ENCODE data around the gene WFDC9.
"Not testable (repeated sequence)": the region's sequence is repeated elsewhere in the genome, so short reads cannot be mapped to it uniquely, and the experiment has no call there.

WFDC9 gene

DNA sequence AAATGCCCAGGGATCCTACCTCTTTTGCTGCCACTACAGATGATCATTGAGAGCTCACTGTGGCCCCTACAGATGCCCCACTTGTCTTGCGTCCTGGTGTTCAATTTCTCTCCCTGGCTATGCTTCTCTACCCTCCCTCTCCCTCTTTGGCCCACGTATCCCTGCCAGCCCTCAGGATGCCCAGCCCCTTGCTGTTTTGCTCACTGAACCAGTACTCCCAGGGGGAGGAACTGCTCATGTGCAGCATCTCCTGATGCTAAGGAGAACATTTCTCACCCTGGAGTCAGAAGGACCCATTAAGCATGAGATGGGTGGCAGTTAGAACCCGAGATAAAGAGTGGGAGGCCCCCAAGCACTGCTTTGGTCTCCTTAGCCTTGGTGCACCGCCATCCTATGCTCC lies at the start of gene WFDC9:
Gene WFDC9 (minus strand): TSS at position 101 of the 400 bp plus-strand sequence. CDS start 21,103 bp downstream, outside the sequence.
- DNase-seq = no peak

DNA sequence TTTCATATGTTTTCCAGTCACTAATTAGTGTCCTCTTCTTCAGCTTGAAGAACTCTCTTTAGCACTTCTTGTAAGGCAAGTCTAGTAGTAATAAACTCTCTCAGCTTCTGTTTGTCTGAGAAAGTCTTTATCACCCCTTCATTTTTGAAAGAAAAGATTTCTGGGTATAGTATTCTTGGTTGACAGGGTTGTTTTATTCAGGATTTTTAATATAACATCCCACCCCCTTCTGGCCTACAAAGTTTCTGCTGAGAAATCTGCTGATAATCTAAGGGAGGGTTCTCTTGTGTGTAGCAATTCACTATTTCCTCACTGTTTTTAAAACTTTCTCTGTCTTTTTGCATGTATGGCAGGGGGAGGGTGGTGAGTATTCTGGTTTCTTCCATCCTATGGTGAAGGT lies 48.6 kb upstream of the WFDC9 start:
- no peak for DNase-seq

DNA sequence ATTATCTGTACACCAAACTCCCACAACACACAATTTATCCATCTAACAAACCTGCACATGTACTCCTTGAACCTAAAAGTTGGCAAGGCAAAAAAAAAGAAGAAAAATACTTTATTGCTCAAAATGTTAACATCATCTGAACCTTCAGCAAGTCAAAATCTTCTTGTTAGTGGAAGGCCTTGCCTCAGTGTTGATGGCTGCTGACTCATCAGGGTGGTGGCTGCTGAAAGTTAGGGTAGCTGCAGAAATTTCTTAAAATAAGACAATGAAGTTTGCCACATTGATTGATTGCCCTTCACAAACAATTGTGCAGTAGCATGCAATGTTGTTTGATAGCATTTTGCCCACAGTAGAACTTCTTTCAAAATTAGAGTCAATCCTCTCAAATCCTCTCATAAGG lies 41.7 kb upstream of the WFDC9 start:
- no peak for DNase-seq

DNA sequence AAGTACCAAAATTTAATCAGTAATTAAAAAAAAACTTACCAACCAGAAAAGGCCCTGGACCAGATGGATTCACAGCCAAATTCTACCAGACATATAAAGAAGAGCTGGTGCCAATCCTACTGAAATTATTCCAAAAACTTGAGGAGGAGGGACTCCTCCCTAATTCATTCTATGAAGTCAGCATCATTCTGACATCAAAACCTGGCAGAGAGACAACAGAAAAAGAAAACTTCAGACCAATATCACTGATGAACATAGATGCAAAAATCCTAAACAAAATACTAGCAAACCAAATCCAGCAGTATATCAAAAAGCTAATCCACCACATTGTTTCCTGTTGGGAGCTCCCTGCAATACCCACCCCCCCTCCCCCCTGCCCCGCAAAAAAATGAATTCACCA lies 39.1 kb upstream of the WFDC9 start, which contains the start of gene WFDC11:
Gene WFDC11 (minus strand): TSS at position 101 of the 400 bp plus-strand sequence. CDS start 19,639 bp downstream, outside the sequence.
- DNase-seq = no peak

DNA sequence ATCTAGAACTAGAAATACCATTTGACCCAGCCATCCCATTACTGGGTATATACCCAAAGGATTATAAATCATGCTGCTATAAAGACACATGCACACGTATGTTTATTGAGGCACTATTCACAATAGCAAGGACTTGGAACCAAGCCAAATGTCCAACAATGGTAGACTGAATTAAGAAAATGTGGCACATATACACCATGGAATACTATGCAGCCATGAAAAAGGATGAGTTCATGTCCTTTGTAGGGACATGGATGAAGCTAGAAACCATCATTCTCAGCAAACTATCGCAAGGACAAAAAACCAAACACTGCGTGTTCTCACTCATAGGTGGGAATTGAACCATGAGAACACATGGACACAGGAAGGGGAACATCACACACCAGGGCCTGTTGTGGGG lies 26.0 kb upstream of the WFDC9 start:
- not testable (repeated sequence) for DNase-seq

DNA sequence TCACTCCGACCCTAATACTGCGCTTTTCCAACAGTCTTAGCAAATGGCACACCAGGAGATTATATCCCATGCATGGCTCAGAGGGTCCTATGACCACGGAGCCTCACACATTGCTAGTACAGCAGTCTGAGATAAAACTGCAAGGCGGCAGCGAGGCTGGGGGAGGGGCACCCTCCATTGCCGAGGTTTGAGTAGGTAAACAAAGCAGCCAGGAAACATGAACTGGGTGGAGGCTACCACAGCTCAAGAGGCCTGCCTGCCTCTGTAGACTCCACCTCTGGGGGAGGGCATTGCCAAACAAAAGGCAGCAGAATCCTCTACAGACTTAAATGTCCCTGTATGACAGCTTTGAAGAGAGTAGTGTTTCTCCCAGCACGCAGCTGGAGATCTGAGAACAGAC lies 20.6 kb upstream of the WFDC9 start:
- DNase-seq = not testable (repeated sequence)

DNA sequence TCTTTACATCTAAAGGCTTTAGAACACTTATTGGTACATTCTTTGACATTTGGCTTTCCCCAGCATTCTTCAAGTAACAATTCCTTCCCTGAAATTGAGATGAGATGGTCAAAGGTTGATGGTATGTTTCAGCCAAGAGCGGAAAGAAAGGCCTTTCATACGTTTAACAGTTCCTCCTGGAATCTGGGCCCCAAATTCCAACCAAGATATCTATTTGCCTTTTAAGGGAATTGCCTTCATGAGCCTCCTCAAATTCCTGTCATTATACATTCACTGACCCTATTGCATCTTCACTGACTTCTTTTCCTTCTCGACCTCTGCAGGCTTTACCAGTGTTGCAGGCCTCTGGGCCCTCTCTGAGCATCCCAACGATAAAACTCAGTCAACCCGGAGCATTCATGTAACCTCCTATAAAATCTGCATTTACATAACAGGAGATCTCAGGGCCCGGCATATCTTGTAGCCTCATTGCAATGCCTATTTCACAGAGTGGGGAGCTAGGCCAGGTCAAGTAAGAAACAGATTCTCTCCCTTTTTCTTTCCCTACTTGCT lies 18.3 kb upstream of the WFDC9 start:
- no peak for DNase-seq

DNA sequence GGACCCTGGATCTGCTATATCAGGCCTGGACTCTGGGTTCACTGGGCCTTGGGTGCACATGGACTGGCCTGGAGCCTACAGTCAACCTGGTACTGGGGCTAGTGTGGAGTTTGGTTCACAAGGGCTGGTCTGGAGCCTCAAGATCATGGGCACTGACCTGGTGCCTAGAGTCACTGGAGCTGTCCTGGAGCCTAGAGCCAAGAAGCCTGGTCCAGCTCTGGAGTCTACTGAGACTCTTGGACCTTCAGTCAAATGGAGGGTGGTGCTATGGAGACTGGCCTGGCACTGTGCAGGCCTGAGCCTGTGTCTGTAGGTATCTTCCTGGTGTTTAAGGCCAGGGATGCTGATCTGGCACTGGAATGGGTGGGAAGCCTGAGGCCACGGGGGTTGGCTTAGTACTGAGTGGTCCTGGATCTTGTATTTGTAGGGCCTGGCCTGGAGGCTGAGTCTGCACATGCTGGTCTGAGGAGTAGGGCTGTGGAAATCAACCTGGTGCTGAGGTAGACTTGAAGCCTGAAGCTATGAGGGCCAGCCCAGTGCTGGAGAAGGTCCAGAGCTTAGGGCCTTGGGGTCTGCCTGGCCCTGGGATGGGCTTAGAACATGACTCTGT lies 16.5 kb upstream of the WFDC9 start:
- no peak for DNase-seq

DNA sequence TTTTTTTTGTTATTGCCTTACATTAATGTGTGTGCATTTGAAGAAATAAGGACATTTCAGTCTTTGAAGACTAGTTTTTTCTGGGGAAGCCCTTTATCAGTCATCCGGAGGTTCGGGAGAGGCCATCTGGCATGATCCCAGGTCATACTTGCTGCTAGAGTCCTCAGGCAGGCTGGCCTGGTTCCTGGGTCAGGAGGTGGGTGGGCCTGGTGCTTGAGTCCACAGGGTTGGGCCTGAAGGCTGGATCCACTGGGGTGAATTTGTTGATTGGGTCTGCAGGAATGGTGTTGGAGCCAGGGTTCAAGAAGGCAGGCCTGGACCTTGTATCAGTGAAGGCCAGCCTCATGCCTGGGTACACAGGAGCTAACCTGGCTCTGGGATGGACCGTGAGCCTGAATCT lies 15.8 kb upstream of the WFDC9 start:
- DNase-seq = no peak

DNA sequence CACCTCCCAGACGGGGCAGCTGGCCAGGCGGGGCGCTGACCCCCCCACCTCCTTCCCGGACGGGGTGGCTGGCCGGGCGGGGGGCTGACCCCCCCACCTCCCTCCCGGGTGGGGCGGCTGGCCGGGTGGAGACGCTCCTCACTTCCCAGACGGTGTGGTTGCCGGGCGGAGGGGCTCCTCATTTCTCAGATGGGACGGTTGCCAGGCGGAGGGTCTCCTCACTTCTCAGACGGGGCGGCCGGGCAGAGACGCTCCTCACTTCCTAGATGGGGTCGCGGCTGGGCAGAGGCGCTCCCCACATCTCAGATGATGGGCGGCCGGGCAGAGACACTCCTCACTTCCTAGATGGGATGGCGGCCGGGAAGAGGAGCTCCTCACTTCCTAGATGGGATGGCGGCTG lies 14.8 kb upstream of the WFDC9 start:
- not testable (repeated sequence) for DNase-seq

DNA sequence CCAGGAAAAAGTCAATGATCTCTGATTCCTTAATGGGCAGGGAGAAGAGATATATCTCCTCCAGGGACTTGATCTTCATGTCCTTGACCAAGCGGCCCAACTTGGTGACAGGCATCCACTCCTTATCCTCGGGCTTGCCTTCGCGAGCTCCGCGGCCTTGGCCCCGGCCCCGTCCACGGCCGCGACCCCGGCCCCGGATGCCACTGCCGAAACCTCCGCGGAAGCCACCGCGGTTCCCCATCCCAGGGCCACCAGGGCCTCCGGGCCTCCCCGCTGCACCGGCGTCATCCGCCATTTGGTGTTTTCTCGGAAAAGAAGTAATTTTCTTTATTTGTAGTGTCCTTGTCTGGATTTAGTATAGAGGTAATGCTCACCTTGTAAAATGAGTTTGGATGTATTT lies 10.0 kb upstream of the WFDC9 start:
- DNase-seq = not testable (repeated sequence)

DNA sequence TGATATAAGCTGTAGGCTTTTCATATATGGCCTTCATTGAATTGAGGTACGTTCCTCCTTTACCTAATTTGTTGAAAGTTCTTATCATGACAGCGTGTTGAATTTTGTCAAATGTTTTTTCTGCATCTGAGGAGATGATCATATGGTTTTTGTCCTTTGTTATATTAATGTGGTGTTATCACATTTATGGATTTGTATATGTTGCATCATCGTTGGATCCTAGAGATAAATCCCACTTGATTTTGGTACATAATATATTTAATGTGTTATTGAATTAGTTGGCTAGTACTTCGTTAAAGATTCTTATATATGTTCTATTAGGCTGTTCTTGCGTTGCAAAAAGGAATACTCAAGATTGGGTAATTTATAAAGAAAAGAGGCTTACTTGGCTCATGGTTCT lies 8.6 kb upstream of the WFDC9 start:
- no peak for DNase-seq

DNA sequence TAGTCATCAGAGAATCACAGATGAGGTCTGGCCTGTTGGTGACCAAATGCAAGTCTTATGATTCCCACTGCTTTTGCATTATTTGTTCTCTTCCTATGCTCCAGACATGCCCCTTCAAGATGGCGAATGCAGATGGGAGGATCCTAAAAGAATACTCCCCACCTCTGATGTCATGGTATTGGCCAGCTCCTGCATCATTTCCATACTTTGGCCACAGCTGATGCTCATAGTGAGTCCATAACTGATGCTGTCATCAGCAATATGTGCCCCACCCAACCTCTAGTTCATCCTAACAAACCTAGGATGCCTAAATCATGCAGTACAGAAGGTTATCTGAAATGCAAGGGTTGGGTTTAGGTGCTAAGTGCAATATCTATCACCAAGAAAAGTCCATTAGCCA lies 5.4 kb upstream of the WFDC9 start:
- no peak for DNase-seq

DNA sequence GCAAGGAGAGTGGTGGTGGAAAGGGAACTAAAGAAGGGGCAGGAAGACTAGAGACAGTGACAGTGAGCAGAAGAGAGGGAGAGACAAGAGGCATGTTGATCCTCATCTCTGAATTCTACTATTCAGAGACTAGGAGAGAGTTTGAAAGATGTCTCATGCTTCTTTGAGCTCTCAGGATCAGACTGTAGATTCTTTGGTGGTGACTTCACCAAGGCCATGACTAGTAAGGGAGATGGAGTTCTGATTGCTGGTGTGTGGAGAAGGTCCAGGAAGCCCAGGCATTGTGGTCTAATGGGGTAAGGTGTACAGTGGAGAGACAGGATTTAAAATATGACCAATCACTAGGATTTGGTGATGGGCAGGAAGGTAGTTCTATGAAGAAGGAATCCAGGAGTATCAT lies 713 bp downstream of the WFDC9 start:
- DNase-seq = no peak

DNA sequence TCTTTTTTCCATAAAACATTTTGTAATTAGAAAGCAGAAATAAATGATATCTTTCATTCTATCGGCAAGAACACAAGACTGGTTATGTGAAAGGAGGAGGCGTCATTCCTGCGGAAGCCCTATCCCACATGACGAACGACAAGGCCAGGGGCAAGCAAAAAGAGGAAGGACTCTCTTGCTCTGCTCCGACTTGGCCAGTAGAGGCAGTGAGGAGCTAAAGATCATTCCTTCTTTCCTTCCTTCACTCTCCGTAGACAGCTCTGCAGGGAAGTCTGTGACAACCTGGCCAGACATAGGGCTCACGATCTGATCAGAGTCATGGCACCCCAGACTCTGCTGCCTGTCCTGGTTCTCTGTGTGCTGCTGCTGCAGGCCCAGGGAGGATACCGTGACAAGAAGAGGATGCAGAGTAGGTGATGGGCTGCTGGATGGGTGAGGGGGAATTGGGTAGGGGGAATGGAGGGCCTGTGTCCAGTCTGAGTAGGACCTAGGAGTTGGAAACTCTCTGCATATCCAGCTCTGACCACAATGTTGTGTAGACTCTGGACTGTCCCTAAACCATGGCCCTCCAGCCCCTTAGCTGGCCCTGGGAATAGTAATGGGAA lies 1.5 kb downstream of the WFDC9 start, which contains the start of gene WFDC10A:
Gene WFDC10A (plus strand): TSS at position 244 of the 605 bp plus-strand sequence. CDS start 75 bp downstream, at position 319.
- peak; percentile 54 for DNase-seq

DNA sequence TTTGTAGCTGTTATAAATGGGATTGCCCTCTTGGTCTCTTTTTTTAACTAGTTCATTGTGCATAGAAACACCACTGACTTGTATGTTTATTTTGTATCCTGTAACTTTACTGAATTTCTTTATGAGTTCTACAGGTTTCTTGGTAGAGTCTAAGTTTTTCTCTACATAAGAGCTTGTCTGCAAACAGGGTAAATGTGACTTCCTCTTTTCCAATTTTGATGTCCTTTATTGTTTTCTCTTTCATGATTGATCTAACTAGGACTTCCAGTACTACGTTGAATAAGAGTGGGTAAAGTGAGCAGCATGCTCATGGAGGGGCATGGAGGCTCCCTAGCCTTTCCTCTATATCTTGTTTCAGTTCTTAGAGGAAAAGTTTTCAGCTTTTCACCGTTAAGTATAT lies 4.5 kb downstream of the WFDC9 start:
- DNase-seq = no peak

DNA sequence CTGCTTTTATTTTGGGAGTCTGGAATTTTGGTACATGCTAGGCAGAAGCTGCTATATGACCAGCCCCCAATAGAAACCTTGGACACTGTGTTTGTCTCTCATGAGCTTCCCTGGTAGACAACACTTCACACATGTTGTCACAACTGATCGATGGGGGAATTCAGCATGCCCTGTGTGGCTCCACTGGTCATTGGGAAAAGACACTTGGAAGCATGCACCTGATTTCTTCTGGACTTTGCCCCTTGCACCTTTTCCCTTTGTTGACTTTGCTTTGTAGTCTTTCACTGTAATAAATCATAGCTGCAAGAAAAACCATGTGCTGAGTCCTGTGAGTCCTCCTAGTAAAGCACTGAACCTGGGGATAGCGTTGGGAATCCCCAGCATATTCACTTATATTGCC lies 9.5 kb downstream of the WFDC9 start:
- no peak for DNase-seq

DNA sequence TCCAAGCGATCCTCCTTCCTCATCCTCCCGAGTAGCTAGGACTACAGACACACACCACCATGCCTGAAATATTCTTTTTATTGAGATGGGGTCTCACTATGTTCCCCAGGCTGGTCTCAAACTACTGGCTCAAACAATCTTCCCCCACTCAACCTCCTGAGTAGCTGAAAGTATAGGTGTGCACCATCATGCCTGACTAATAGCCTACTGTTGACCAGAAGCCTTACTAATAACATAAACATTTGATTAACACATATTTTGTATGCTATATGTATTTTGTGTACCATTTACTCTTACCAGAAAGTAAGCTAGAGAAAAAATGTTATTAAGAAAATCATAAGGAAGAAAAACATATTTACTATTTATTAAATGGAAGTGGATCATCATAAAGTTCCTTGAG lies 13.5 kb downstream of the WFDC9 start:
- no peak for DNase-seq

DNA sequence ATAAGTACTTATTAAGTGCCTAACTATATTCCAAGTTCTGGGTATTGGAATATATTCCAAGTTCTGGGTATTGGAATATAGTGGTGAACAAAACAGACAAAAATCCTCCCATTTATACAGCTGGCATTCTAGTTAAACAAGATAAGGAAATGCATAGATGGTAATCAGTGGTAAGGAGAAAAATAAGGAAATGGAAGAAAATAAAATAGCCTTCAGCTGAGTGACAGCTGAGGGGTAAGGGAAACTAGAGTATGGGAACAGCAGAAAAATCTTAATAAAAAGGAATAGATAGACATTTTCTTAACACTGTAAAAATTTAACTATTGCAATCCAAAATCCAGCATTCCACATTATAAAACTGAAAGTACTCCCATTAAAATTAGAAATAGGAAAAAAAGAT lies 18.8 kb downstream of the WFDC9 start:
- DNase-seq = no peak

DNA sequence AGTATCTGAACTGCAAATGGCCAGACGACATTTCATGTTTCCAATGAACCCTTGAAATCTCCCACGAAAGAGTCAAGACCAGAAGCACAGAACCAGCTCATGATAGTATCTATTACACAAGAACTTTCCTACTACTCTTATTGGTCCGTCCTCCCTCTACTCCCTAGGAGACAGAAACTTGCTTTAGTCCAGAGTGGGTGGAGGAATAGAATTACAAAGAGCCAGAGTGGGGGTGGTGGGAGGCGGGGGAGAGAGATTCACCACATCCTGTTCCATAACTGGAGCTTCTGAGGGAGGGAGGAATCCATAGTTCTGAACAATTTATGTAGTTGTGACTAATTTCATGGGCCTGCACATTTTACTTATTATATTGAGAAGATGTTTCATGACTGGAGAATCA lies 20.0 kb downstream of the WFDC9 start:
- no peak for DNase-seq

DNA sequence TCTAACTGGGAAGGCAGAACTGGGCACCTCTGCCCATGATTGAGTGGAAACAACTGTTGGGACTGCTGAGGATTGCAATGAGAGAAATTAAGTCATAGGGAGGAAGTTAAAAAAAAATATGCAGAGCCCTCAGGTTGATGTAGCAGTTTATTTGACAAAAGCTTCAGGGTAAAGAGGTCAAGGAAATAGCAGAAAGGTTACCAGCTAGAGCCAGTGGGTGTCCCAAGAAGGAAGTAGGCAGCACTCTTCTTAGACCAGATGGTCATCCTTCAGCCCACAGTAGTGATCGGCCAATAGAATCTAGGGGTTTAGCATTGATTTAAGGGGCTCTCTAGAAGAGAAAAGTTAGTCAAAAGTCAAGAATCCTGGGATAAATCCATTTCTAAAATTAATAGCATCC lies 23.3 kb downstream of the WFDC9 start:
- DNase-seq = no peak

DNA sequence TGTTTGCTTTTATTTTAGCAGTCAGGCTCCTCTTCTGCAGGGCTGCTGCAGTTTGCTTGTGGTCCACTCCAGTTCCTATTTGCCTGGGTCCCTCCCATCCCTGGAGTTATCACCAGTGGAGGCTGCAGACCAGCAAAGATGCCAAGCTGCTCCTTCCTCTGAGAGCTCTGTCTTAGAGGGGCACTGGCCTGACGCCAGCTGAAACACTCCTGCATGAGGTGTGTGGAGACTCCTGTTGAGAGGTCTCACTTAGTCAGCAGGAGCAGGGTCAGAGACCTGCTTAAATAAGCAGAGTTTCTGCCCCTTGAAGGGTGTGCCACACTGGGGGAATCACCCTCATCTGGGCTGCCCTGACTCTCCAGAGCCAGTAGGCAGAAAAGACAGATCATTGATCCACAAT lies 35.8 kb downstream of the WFDC9 start:
- no peak for DNase-seq

DNA sequence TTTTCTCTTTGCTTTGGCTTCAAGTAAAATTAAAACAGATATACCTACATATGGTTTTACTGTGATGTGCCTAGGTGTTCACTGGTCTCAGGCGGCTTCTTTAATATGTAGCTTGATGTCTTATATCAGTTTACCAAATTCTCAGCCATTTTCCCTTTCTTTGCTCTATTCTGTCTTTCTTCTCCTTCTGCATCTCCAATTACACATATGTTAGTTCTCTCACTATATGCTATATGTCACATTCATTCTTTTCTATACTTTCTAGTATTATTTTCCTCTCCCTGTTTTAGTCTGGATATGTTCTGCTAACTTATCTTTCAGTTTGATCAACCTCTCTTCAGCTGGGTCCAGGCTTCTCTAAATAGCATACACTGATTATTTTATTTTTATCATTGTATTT lies 37.6 kb downstream of the WFDC9 start:
- no peak for DNase-seq

DNA sequence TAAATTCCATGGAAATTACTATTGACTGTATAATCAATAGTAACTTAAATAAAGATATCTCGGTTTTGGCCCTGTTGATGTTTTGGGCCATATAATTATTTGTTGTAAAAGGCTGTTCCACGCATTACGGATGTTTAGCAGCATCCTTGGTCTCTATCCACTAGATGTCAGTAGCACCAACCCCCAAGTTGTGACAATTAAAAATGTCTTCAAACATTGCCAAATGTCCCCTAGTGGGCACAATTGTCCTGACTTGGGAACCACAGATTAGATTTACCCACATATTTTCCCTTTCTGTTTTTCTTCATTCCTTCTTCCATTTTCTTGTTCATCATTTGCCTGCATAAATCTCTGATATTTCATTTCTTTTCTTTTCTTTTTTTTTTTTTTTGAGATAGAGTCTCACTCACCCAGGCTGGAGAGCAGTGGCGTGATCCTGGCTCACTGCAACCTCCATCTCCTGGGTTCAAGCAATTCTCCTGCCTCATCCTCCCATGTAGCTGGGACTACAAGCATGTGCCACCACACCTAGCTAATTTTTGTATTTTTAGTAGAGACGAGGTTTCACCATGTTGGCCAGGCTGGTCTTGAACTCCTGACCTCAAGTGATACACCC lies 38.4 kb downstream of the WFDC9 start:
- peak; percentile 3 for DNase-seq

Measured in GDM1 (cell line).